Stomach (tissue), 4 donors: ENCODE data around the gene PKP2.

Experiments
- CTCF ChIP-seq, 7 experiments: fragments of 450-650 bp in 4 of 7; fragments of 200-600 bp in 3 of 7; sonication (generic) in 3 of 7; IDR thresholded peaks; one replicate each; pipeline ENCODE4 v1.5.1; 2016 to 2019; ENCODE audit warnings: antibody characterized with exemption in 7 of 7, control low read depth in 2 of 7, mild to moderate bottlenecking in 1 of 7
- POLR2A ChIP-seq, 4 donors: fragments of 450-650 bp; IDR thresholded peaks; one replicate each; pipeline ENCODE4 v1.6.1; 2016; ENCODE audit warnings: antibody characterized with exemption in 4 of 4, control low read depth in 2 of 4, mild to moderate bottlenecking in 1 of 4, moderate library complexity in 1 of 4
- POLR2AphosphoS5 ChIP-seq, 3 donors: sonication (generic); formaldehyde crosslinking; IDR thresholded peaks; one replicate each; pipeline ENCODE4 v1.6.1; 2016; ENCODE audit warnings: antibody characterized with exemption in 3 of 3

GRCh38 chr12:32743264-32743663 is 153.3 kb downstream of the PKP2 start:
- TF ChIP-seq POLR2A (IDR thresholded peaks at IDR 0.05), result no peak
- TF ChIP-seq CTCF (IDR thresholded peaks at IDR 0.05), result no peak
- no peak for TF ChIP-seq POLR2AphosphoS5 (IDR thresholded peaks at IDR 0.05)
